ENCODE data around the gene SYVN1. TPM values are rescaled to one million over a fixed set of nuclear protein-coding genes. Genes with fewer than 3 reads are reported as not detected.

Gene SYVN1
- total RNA-seq, 2 donors from 2014 or later = 33.2 to 41.6 TPM

GRCh38 chr11:65078151-65078550 is 56.2 kb downstream of the SYVN1 start:
- peak; percentile 61 for ATAC-seq
- intact Hi-C loops (cut with DNase I) = no loop called here
- no peak for DNase-seq

DNA sequence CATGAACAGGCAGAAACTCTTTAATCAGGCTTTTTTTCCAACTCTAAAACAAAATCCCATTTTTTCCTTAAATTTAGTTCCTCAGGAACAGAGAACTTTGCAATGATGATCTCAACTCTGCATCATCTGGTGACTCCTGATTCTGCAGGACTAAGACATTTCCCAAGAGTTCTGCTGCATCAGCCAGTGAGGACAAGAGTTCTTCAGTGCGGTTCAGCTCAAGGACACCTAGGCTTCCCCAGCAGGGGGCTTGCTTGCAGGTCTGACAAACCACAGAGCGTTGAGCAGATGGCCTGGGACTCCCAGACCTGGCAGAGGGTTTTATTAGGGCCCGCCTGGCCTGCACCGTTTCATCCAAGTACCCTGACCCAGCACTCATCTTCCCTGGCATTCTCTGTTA is 56.9 kb downstream of the SYVN1 start:
- DNase-seq = no peak
- intact Hi-C loops (cut with DNase I) = no loop called here
- no peak for ATAC-seq

Small RNA genes lying within 50 kb of the gene (microRNA-seq; reads per million reads assigned to microRNA genes)
- 0 reads per million in 2 donors for gene MIR6751

Other genes with a start within 250 kb of the SYVN1 start
- 10 to 100 TPM; 12.3 to 14.6 TPM for gene ATG2A, start 217.3 kb downstream of the SYVN1 start, total RNA-seq
- gene PPP2R5B, start 209.8 kb downstream of the SYVN1 start, total RNA-seq = 10 to 100 TPM; 17.9 to 20.5 TPM
- gene GPHA2, start 198.6 kb downstream of the SYVN1 start, total RNA-seq = not detected
- gene MAJIN, start 162.4 kb downstream of the SYVN1 start, total RNA-seq = not detected
- 1 to 10 TPM; 1.4 to 1.6 TPM for gene BATF2, start 137.5 kb downstream of the SYVN1 start, total RNA-seq
- gene ARL2, start 120.4 kb downstream of the SYVN1 start, total RNA-seq = 100 to 1,000 TPM; 110 to 116 TPM
- 10 to 100 TPM; 17.2 to 20.1 TPM for gene SNX15, start 107.1 kb downstream of the SYVN1 start, total RNA-seq
- 1 to 10 TPM; 5.2 to 9.5 TPM for gene SAC3D1, start 93.3 kb downstream of the SYVN1 start, total RNA-seq
- gene NAALADL1, start 76.0 kb downstream of the SYVN1 start, total RNA-seq = 1 to 10 TPM; 6.6 to 7.0 TPM
- gene CDCA5, start 50.5 kb downstream of the SYVN1 start, total RNA-seq = 1 to 10 TPM in 1 of 2 donors, under 1 TPM in 1; 0.81 to 2.5 TPM
- gene ZFPL1, start 50.3 kb downstream of the SYVN1 start, total RNA-seq = 10 to 100 TPM; 26.2 to 26.5 TPM
- gene VPS51, start 38.3 kb downstream of the SYVN1 start, total RNA-seq = 10 to 100 TPM; 52.7 to 70.1 TPM
- 10 to 100 TPM; 50.0 to 53.2 TPM for gene TM7SF2, start 22.6 kb downstream of the SYVN1 start, total RNA-seq
- 1 to 10 TPM; 6.6 to 8.2 TPM for gene ZNHIT2, start 16.8 kb downstream of the SYVN1 start, total RNA-seq
- gene FAU, start 12.4 kb downstream of the SYVN1 start, total RNA-seq = 100 to 1,000 TPM; 651 to 723 TPM
- 10 to 100 TPM; 26.3 to 33.4 TPM for gene MRPL49, start 12.2 kb downstream of the SYVN1 start, total RNA-seq
- not detected for gene SPDYC, start 35.7 kb upstream of the SYVN1 start, total RNA-seq
- gene CAPN1, start 47.4 kb upstream of the SYVN1 start, total RNA-seq = 10 to 100 TPM; 86.9 to 92.4 TPM
- 1 to 10 TPM; 5.3 to 7.3 TPM for gene POLA2, start 127.4 kb upstream of the SYVN1 start, total RNA-seq
- gene CDC42EP2, start 180.3 kb upstream of the SYVN1 start, total RNA-seq = 10 to 100 TPM; 21.7 to 28.9 TPM
- gene DPF2, start 199.3 kb upstream of the SYVN1 start, total RNA-seq = 10 to 100 TPM; 46.7 to 47.7 TPM
- gene TIGD3, start 220.2 kb upstream of the SYVN1 start, total RNA-seq = under 1 TPM in 1 of 2 donors, not detected in 1; 0.12 TPM
- gene SLC25A45, start 248.1 kb upstream of the SYVN1 start, total RNA-seq = 1 to 10 TPM; 4.1 to 7.2 TPM

Measured in left cardiac atrium (tissue), 4 donors.